Articular chondrocyte of knee joint (primary cell): ENCODE measurements around the gene PCDHGB2. TPM values are rescaled to one million over a fixed set of nuclear protein-coding genes. Genes with fewer than 3 reads are reported as not detected.

ENCODE experiments used
- total RNA-seq: library from RNA; depleted of rRNA; stranded (reverse); fragments of >200 nt; gene quantifications from 2 replicates; pipeline ENCODE4 v1.2.3, GENCODE V29; 2012

The PCDHGB2 gene
- total RNA-seq, 1 donor: 6.8 TPM

DNA sequence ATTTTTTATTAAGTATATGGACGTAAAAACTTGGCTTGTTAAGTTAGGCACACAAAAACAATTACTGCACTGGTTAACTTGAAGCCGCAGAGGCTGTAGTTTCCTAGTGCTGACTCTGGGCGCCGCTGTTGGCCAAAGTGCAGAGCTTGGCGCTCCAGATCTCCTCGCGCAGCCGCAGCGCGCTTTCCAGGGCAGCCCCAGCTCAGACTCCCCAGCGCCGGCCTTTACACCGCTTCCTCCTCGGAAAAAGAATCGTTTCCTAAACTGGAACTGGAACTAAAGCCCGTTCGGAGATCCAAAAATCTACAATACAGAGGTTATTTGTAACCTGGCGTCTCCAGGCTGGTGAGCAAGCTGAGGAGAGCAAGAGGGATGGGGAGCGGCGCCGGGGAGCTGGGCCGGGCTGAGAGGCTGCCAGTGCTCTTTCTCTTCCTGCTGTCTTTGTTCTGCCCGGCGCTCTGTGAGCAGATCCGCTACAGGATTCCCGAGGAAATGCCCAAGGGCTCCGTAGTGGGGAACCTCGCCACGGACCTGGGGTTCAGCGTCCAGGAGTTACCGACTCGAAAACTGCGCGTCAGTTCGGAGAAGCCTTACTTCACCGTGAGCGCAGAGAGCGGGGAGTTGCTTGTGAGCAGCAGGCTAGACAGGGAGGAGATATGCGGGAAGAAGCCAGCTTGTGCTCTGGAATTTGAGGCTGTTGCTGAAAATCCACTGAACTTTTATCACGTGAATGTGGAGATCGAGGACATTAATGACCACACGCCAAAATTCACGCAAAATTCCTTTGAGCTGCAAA is 38.2 kb downstream of the PCDHGB2 start, which contains the start of gene PCDHGB5:
Gene PCDHGB5, plus strand, starts transcription at position 192 of the 796 bp plus-strand sequence. Its CDS starts 181 bp downstream, at position 373.

DNA sequence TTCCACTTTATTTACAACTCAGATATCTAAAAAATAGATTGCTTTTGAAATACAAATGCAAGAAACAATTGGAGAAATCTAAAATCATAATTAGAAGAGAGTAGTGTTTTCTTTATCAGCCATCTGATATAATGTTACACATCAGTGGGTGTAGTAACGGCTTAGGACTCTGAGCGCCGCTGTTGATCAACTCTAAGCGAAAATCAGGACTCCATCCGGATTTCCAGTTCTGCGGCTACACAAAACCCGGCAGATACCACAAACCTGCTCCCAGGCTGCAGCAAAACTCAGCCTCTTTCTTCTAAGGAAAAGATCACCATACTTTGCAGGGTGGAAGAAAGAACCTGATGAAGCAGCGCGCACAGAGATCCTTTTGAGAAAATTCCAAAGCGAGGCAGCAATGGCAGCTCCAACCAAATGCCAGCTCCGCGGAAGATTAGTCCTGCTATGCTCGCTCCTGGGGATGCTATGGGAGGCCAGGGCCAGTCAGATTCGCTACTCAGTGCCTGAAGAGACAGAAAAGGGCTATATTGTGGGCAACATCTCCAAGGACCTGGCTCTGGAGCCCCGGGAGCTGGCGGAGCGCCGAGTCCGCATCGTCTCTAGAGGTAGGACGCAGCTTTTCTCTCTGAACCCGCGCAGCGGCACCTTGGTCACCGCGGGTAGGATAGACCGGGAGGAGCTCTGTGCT is 42.9 kb downstream of the PCDHGB2 start, which contains the start of gene PCDHGA9:
Gene PCDHGA9, plus strand, starts transcription at position 226 of the 691 bp plus-strand sequence. Its CDS starts 175 bp downstream, at position 401.

DNA sequence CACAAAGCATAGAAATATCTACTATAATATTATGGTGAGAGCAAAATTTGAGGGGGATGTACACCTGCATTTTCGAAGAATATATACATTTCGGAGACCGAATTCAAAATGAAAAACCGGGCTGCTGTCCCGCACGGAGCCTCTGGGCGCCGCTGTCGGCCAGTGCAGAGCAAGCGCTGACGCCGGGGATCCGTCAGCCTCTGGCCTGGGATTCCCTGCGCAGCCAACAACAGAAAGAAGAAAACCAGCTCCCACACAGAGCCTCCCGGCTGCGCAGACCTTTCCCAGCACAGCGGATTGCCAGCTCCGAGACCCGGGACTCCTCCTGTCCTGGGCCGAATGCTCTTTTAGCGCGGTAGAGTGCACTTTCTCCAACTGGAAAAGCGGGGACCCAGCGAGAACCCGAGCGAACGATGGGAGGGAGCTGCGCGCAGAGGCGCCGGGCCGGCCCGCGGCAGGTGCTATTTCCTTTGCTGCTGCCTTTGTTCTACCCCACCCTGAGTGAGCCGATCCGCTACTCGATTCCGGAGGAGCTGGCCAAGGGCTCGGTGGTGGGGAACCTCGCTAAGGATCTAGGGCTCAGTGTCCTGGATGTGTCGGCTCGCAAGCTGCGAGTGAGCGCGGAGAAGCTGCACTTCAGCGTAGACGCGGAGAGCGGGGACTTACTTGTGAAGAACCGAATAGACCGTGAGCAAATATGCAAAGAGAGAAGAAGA is 48.2 kb downstream of the PCDHGB2 start, which contains the start of gene PCDHGB6:
Gene PCDHGB6, plus strand, starts transcription at position 232 of the 716 bp plus-strand sequence. Its CDS starts 182 bp downstream, at position 414.

Other genes with a start within 250 kb of the PCDHGB2 start
- 1.8 and 2.1 TPM in 2 replicates for gene PCDHB4, start 238.2 kb upstream of the PCDHGB2 start, total RNA-seq
- 2.9 and 3.6 TPM in 2 replicates for gene PCDHB5, start 224.8 kb upstream of the PCDHGB2 start, total RNA-seq
- 0.65 and 0.97 TPM in 2 replicates for gene PCDHB6, start 209.9 kb upstream of the PCDHGB2 start, total RNA-seq
- 2.0 and 2.5 TPM in 2 replicates for gene PCDHB7, start 187.3 kb upstream of the PCDHGB2 start, total RNA-seq
- gene PCDHB8, start 182.2 kb upstream of the PCDHGB2 start, total RNA-seq: 0.52 and 1.1 TPM in 2 replicates
- 3.1 and 4.4 TPM in 2 replicates for gene PCDHB16, start 177.6 kb upstream of the PCDHGB2 start, total RNA-seq
- gene PCDHB9, start 172.8 kb upstream of the PCDHGB2 start, total RNA-seq: 0.91 and 2.3 TPM in 2 replicates
- 2.2 and 2.5 TPM in 2 replicates for gene PCDHB10, start 167.6 kb upstream of the PCDHGB2 start, total RNA-seq
- 1.4 and 1.7 TPM in 2 replicates for gene PCDHB11, start 160.4 kb upstream of the PCDHGB2 start, total RNA-seq
- gene PCDHB12, start 151.3 kb upstream of the PCDHGB2 start, total RNA-seq: 1.0 and 1.3 TPM in 2 replicates
- 2.7 and 4.0 TPM in 2 replicates for gene PCDHB13, start 146.1 kb upstream of the PCDHGB2 start, total RNA-seq
- gene PCDHB14, start 136.7 kb upstream of the PCDHGB2 start, total RNA-seq: 3.8 and 4.4 TPM in 2 replicates
- 1.7 and 1.9 TPM in 2 replicates for gene PCDHB15, start 114.6 kb upstream of the PCDHGB2 start, total RNA-seq
- 0.32 and 0.39 TPM in 2 replicates for gene SLC25A2, start 55.9 kb upstream of the PCDHGB2 start, total RNA-seq
- gene TAF7, start 39.2 kb upstream of the PCDHGB2 start, total RNA-seq: 61.7 and 84.2 TPM in 2 replicates
- gene PCDHGA1, start 29.5 kb upstream of the PCDHGB2 start, total RNA-seq: 1.4 and 1.9 TPM in 2 replicates
- gene PCDHGA2, start 21.2 kb upstream of the PCDHGB2 start, total RNA-seq: 4.7 and 4.9 TPM in 2 replicates
- 3.7 and 6.2 TPM in 2 replicates for gene PCDHGA3, start 16.2 kb upstream of the PCDHGB2 start, total RNA-seq
- gene PCDHGB1, start 9.9 kb upstream of the PCDHGB2 start, total RNA-seq: 4.1 and 6.1 TPM in 2 replicates
- 6.7 and 8.9 TPM in 2 replicates for gene PCDHGA4, start 5.0 kb upstream of the PCDHGB2 start, total RNA-seq
- 5.6 and 6.5 TPM in 2 replicates for gene PCDHGA5, start 4.2 kb downstream of the PCDHGB2 start, total RNA-seq
- 8.4 and 8.6 TPM in 2 replicates for gene PCDHGB3, start 10.2 kb downstream of the PCDHGB2 start, total RNA-seq
- gene PCDHGA6, start 13.9 kb downstream of the PCDHGB2 start, total RNA-seq: 7.8 and 10.4 TPM in 2 replicates
- 9.0 and 10.6 TPM in 2 replicates for gene PCDHGA7, start 22.7 kb downstream of the PCDHGB2 start, total RNA-seq
- gene PCDHGB4, start 27.7 kb downstream of the PCDHGB2 start, total RNA-seq: 24.4 and 26.2 TPM in 2 replicates
- 5.6 and 5.7 TPM in 2 replicates for gene PCDHGA8, start 32.6 kb downstream of the PCDHGB2 start, total RNA-seq
- 27.7 and 35.0 TPM in 2 replicates for gene PCDHGB5, start 38.0 kb downstream of the PCDHGB2 start, total RNA-seq
- 10.1 and 11.1 TPM in 2 replicates for gene PCDHGA9, start 42.8 kb downstream of the PCDHGB2 start, total RNA-seq
- gene PCDHGB6, start 48.0 kb downstream of the PCDHGB2 start, total RNA-seq: 7.9 and 9.5 TPM in 2 replicates
- gene PCDHGA10, start 53.0 kb downstream of the PCDHGB2 start, total RNA-seq: 15.3 and 17.9 TPM in 2 replicates
- 25.6 and 26.2 TPM in 2 replicates for gene PCDHGB7, start 57.7 kb downstream of the PCDHGB2 start, total RNA-seq
- 20.1 and 24.1 TPM in 2 replicates for gene PCDHGA11, start 61.1 kb downstream of the PCDHGB2 start, total RNA-seq
- gene PCDHGA12, start 70.5 kb downstream of the PCDHGB2 start, total RNA-seq: 25.1 and 30.2 TPM in 2 replicates
- gene PCDHGC3, start 116.0 kb downstream of the PCDHGB2 start, total RNA-seq: 122 and 161 TPM in 2 replicates
- gene PCDHGC4, start 125.0 kb downstream of the PCDHGB2 start, total RNA-seq: 5.6 and 6.4 TPM in 2 replicates
- gene PCDHGC5, start 129.1 kb downstream of the PCDHGB2 start, total RNA-seq: 4.7 and 8.1 TPM in 2 replicates